ENCODE measurements around the gene SLC30A1. TPM values are rescaled to one million over a fixed set of nuclear protein-coding genes. Genes with fewer than 3 reads are reported as not detected.

The SLC30A1 gene
- total RNA-seq, 1 experiment from 2014 or later, result 9.7 TPM

- TF ChIP-seq ZFX (IDR thresholded peaks at IDR 0.05) (no peak), CTCF (IDR thresholded peaks at IDR 0.05 in 2 of 3, conservative IDR thresholded peaks at IDR 0.05 in 1 of 3; ENCODE audit: borderline replicate concordance in 1 of 3, insufficient read depth in 1 of 3, low read depth in 2 of 3, low read length in 2 of 3) (no peak), EGR1 (IDR thresholded peaks at IDR 0.05; ENCODE audit: low read depth) (no peak), EZH2phosphoT487 (IDR thresholded peaks at IDR 0.05; ENCODE audit: borderline replicate concordance) (no peak), CBX3 (IDR thresholded peaks at IDR 0.05; ENCODE audit: low read depth) (no peak), CEBPB (IDR thresholded peaks at IDR 0.05; ENCODE audit: low read depth) (no peak)
- TF ChIP-seq, protein P1, sequence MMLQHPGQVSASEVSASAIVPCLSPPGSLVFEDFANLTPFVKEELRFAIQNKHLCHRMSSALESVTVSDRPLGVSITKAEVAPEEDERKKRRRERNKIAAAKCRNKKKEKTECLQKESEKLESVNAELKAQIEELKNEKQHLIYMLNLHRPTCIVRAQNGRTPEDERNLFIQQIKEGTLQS (IDR thresholded peaks at IDR 0.05), result no peak
Measured at GRCh38 chr1:211527006-211527405, 52.0 kb downstream of the SLC30A1 start (continued).

GRCh38 chr1:211526101-211526500 lies 52.9 kb downstream of the SLC30A1 start:
- H3K36me3 ChIP-seq (ENCODE audit: control insufficient read depth in 1 of 2, insufficient read depth in 2 of 2, low read length in 2 of 2), result no peaks in the 10 kb centered on the region
- H2AFZ ChIP-seq (ENCODE audit: low read depth, low read length, poor library complexity, severe bottlenecking), result no peak overlapping the region
- H3K9me2 ChIP-seq (ENCODE audit: insufficient read depth), result no peaks in the 10 kb centered on the region
- no peak for DNase-seq (ENCODE audit: low read depth, low spot score)
- ChIA-PET POLR2A (no interaction called here), RAD21 (ENCODE audit: low non-redundant PET in 1 of 2, low total read pairs in 2 of 2, uncharacterized antibody in 2 of 2, unreplicated experiment in 2 of 2) (no interaction called here), CTCF (no interaction called here)
- no peaks in the 10 kb centered on the region for H3K79me2 ChIP-seq (ENCODE audit: insufficient read depth, low read length)
- no peak overlapping the region for H3K4me2 ChIP-seq (ENCODE audit: low read length)
- H3K4me1 ChIP-seq (ENCODE audit: control insufficient read depth in 1 of 2, insufficient read depth in 2 of 2, low read length in 2 of 2), result no peaks in the 10 kb centered on the region
- no peak overlapping the region for H3K9ac ChIP-seq (ENCODE audit: low read length)
- H3K27me3 ChIP-seq (ENCODE audit: insufficient read depth, low read length), result peaks cover 8% of the 10 kb centered on the region; the same call in 1 of the 2 replicates
- no peak for TF ChIP-seq CBX3 (IDR thresholded peaks at IDR 0.05; ENCODE audit: low read depth)
- no peak for TF ChIP-seq POLR2A (IDR thresholded peaks at IDR 0.05; ENCODE audit: borderline replicate concordance, extremely low read depth, insufficient read depth, insufficient read length)
- no peak for TF ChIP-seq ZNF274 (IDR thresholded peaks at IDR 0.05; ENCODE audit: low read depth, low read length)
- TF ChIP-seq EZH2phosphoT487 (IDR thresholded peaks at IDR 0.05; ENCODE audit: borderline replicate concordance), result no peak
- TF ChIP-seq SIN3A (IDR thresholded peaks at IDR 0.05; ENCODE audit: low read depth), result no peak
- no peak for TF ChIP-seq POLR2AphosphoS5 (IDR thresholded peaks at IDR 0.05; ENCODE audit: low read depth, low read length)
- no peak for TF ChIP-seq RAD21 (IDR thresholded peaks at IDR 0.05; ENCODE audit: low read depth)
- no peak for TF ChIP-seq CEBPB (IDR thresholded peaks at IDR 0.05; ENCODE audit: low read depth)
- TF ChIP-seq EZH2 (IDR thresholded peaks at IDR 0.05), result no peak
- TF ChIP-seq REST (IDR thresholded peaks at IDR 0.05; ENCODE audit: low read depth), result no peak
- no peak for TF ChIP-seq ELF1 (IDR thresholded peaks at IDR 0.05; ENCODE audit: borderline replicate concordance, low read depth)
- TF ChIP-seq, protein P1 (IDR thresholded peaks at IDR 0.05), result no peak
- TF ChIP-seq MAX (IDR thresholded peaks at IDR 0.05), result no peak
- H4K20me1 ChIP-seq (ENCODE audit: insufficient read depth), result no peaks in the 10 kb centered on the region
- no peak for ATAC-seq
- H3K27ac ChIP-seq (ENCODE audit: low read depth, low read length), result no peak overlapping the region
- no peaks in the 10 kb centered on the region for H3K9me3 ChIP-seq (ENCODE audit: control insufficient read depth in 1 of 2, insufficient read depth in 1 of 2, low read depth in 1 of 2, low read length in 2 of 2)
- no peak overlapping the region for H3K4me3 ChIP-seq (replicated peaks in 1 of 2; ENCODE audit: low read depth in 1 of 2, low read length in 2 of 2)
- no TSS peak for BruUV-seq (replicated peaks)
- intact Hi-C loops (cut with micrococcal nuclease), result no loop called here

Measured in HCT116 (cell line).